Astrocyte of the hippocampus (primary cell): ENCODE results near the gene KLK10.
"Not testable (repeated sequence)": the region's sequence is repeated elsewhere in the genome, so short reads cannot be mapped to it uniquely, and the experiment has no call there.

Experiments
- DNase-seq: peaks from one replicate; pipeline ENCODE4 v3.0.0; 2011; ENCODE audit warnings: low read depth, low spot score

Gene KLK10

DNA sequence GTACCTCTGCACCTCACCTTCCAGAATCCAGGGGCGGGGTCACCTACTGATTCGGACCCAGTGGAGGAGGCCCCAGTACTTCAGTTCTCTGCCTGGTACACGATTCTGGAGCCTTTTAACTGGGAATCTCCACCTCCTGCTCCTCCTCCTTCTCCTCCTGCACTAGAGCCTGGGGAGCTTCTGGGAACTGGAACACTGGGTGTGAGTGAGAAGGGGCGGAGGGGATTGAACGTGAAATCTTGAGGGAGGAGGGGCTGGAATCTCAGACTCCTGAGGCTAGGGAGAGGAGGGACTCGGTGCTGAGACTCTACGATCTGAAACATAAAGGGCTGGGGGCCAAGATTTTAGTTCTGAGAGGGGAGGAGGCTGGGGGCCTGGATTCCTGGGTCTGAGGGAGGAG is 18.0 kb downstream of the KLK10 start, which contains the start of gene KLK8:
Gene KLK8 (minus strand): TSS at position 90 of the 400 bp plus-strand sequence. CDS start 437 bp downstream, outside the sequence.
- no peak for DNase-seq

- DNase-seq, result no peak
Measured at GRCh38 chr19:51000981-51001380, 18.5 kb downstream of the KLK10 start.

DNA sequence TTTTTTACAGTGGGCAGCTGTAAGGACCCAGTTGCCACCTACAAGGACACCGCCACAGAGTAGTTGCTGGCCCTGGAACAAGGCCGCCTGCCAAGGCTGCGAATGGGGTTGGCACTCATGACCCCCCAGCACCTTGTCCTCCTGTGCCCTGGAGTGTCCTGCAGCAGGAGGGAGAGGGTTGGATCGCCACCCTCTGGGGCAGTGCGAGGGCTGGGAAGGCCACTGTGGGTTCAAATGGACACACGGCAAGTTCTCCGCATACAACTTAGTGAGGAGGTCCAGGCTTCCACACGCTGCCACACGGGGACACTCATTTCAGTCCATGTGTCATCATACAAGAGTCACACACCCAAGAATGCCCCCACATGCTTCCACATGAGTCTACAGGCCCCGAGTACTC is 19.1 kb downstream of the KLK10 start:
- no peak for DNase-seq

DNA sequence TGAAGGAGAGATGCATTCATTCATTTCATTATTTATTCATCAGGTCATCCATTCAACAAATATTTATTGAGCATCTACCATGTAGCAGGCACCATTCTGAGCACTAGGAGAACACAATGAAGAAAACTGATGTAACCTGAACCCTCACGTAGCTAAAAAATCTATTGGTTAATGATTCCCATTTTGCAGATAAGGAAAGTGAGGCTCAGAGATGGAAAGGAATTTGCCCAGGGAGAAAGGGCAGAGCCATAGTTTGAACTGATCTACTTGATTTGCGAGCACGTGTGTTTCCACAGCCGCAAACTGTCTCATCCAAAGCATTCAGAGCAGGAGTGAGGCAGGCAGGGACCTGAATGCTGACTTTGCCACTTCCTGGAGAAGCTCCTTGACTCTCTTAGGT is 20.8 kb downstream of the KLK10 start:
- DNase-seq, result no peak

DNA sequence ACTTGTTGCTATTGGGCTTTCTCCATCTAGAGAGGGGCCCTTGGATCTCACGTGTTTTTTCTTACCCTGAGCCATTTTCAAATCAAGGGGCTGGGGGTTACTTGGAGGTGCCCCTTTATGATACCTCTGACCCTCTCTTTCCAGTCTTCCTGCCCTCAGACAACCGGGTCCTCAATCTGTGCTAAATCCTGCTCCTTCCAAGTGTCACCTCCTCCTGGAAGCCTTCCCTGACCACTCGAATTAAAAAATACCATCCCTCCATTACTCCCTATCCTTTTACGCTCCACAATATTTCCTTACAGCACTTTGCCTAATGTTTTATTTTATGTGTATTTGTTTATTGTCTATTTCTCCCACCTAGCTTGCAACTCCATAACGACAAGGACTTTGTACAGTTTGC is 21.4 kb downstream of the KLK10 start:
- DNase-seq, result no peak

- DNase-seq, result no peak
Measured at GRCh38 chr19:50994129-50994528, 25.4 kb downstream of the KLK10 start.

DNA sequence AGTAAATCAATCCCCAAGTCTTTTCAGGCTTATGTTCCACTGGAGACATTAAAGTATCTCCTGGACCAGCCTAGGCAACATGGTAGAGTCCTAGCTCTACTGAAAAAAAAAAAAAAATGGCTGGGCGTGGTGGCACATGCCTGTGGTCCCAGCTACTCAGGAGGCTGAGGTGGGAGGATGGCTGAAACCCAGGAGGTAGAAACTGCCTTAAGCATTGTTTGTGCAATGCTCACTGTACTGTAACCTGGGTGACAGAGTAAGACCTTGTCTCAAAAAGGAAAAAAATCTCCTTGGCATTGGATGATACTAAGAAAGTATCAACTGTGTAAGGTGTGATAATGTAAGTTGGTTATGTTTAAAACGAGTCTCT is 26.9 kb downstream of the KLK10 start:
- DNase-seq, result no peak

GRCh38 chr19:50984416-50984815 is 35.1 kb downstream of the KLK10 start:
- not testable (repeated sequence) for DNase-seq

DNA sequence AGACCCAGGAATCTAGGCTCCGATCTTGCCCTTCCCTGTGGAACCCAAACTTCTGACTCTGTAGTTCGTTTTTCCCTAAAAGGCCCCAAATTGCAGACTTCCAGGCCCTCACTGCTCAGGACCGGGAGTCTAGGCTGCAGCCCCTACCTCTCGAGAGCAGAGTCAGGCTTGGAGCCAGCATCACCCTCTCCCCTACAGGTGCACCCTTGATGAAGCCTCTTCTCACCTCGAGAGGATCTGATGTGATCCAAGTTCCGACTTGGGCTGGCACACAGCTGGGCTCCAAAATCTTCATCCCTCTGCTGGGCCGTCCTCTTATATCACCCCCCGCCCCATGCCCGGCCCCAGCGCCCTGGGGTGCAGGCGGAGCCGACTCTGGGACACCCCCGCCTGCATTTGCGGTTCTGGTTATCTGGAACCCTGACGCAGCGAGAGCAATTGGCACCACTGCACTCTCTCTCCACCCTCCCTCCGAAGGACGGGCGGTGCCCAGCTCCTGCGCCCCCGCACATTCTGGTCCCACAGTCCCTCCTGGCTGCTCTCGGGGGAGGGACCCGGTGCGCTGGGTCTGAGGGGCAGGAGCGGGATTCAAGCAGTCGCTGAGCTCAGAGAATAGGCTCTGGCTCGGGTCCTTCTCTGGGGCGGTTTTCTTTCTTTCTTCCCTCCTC is 35.8 kb downstream of the KLK10 start, which contains the start of gene KLK7:
Gene KLK7 (minus strand): TSS at position 293 of the 668 bp plus-strand sequence. CDS start 1,518 bp downstream, outside the sequence.
- DNase-seq, result no peak

GRCh38 chr19:50982186-50982585 is 37.3 kb downstream of the KLK10 start:
- no peak for DNase-seq

- no peak for DNase-seq
Measured at GRCh38 chr19:50981587-50982146, 37.8 kb downstream of the KLK10 start.

DNA sequence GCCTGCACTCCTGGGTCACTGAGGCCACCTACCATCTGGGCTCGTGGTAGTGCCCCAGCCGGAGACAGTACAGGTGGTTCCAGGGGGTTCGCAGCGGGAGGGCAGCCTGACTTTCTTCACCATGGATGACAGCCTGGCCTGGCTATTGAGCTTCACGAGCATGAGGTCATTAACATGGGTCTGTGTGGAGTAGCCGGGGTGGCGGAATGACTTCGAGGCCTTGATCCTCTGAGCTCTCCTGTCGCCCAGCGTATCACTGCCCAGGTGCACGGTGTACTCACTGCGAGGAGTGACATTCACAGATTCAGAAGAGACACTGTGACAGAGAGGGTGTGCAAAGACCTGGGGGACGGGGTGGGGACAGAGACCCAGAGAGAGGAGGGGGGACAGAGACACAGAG is 39.3 kb downstream of the KLK10 start:
- DNase-seq, result no peak

- DNase-seq, result no peak
Measured at GRCh38 chr19:50979758-50980157, 39.8 kb downstream of the KLK10 start.

DNA sequence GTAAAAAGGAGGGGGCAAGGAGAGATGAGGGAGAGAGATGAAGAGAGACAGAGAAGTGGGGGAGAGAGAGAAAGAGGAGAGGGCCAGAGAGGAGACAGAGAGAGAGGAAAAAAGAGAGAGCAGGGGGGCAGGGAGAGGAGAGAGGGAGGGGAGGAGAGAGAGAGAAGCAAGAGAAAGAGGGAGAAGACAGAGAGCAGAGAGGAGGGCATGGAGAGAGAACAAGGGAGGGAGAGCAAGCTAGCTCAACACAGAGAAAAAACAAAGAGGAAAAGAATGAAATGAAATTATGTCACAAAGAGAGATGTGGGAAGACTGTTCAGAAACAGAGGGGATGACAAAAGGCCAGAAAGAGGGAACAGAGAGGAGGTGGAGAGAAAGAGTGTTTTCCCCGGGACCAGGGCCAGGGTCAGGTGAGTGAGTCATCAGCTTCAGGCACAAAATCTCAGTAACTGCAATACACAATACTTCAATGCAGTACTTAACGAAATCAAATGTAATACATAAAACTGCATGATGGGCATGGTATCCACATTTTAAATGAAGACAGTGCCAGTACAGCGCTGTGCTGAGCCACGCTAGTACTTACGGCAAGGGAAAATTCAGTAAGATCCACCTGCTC is 40.6 kb downstream of the KLK10 start:
- no peak for DNase-seq

DNA sequence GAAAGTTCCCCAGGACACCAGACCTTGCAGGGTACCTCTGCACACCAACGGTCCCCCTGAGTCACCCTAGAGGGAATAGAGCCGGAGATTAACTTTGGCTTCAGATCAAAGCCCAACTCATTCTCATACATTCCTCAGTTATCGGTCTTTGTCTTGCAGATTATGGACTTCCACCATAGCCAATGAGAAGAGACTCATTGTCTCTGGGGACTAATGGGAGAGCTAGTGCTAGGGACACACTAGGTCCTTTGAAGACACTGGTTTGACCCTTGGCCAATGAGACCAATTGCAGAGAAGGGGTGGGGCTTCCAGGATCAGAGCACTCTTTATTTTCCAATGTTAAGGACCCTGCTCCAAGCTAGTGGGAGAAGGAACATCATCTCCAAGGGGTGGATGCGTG is 41.9 kb downstream of the KLK10 start:
- DNase-seq, result no peak

- DNase-seq, result no peak
Measured at GRCh38 chr19:50975766-50976165, 43.7 kb downstream of the KLK10 start.

DNA sequence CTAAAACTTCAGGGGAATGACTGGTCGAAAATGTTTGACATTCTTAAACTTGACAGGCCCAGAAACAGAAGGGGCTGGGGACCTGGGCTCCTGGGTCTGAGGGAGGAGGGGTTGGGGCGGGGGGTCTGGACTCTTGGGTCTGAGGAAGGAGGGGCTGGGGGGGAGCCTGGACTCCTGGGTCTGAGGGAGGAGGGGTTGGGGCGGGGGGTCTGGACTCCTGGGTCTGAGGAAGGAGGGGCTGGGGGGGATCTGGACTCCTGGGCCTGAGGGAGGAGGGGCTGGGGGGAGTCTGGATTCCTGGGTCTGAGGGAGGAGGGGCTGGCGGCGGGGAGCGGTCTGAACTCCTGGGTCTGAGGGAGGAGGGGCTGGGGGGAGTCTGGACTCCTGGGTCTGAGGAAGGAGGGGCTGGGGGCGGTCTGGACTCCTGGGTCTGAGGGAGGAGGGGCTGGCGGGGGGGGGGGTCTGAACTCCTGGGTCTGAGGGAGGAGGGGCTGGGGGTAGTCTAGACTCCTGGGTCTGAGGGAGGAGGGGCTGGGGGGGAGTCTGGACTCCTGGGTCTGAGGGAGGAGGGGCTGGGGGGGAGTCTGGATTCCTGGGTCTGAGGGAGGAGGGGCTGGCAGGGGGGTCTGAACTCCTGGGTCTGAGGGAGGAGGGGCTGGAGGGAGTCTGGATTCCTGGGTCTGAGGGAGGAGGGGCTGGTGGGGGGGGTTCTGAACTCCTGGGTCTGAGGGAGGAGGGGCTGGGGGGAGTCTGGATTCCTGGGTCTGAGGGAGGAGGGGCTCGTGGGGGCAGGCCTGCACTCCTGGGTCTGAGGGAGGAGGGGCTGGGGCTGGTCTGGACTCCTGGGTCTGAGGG is 44.6 kb downstream of the KLK10 start:
- DNase-seq, result no peak

GRCh38 chr19:50972795-50973376 is 46.6 kb downstream of the KLK10 start:
- DNase-seq, result no peak

GRCh38 chr19:50969810-50970209 is 49.7 kb downstream of the KLK10 start:
- DNase-seq, result not testable (repeated sequence)

DNA sequence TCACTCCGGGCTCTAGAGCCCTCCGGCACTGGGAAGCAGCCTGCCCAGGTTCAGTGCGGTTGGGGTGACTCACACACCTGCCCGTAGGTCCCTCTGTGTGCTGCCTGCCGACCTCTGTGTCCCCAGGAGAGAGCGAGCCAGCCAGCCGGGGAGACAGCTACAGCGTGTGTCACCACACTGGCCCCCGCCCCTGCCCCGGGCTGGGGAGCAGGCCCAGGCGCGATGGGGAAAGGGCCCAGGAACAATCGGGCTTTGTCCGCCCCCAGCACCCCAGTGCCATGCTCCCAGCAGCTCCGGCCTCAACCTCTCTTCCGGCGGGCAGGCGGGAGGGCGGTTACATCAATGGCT is 50.1 kb downstream of the KLK10 start, which contains the start of gene KLK6:
Gene KLK6 (minus strand): TSS at position 179 of the 348 bp plus-strand sequence. CDS start 1,487 bp downstream, outside the sequence.
- DNase-seq, result no peak

DNA sequence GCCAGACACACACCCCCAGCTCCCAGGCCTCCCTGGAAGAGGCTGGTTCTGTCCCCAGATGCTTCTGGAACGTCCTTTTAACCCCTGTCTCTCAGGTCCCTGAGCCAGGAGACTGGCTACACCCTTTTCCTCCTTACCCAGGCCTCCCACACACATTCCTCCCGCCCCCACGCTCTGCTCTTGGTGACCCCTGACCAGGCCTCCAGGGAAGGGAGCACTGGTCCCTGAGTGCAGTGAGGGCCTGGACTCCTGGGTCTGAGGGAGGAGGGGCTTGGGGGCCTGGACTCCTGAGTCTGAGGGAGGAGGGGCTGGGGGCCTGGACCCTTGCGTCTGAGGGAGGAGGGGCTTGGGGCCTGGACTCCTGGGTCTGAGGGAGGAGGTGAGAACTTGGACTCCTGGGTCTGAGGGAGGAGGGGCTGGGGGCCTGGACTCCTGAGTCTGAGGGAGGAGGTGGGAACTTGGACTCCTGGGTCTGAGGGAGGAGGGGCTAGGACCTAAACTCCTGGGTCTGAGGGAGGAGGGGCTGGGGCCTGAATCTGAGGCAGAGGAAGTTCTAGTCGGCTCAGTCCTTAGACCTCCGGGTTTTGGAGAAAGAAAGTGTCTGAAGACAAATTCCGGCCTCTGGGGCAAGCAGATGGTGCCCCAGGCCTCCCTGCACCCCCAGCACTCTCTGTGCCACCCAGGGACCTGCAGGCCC is 50.6 kb downstream of the KLK10 start:
- no peak for DNase-seq
